MM.1S (cell line): Measurements from ENCODE around the gene CCDC179.

Source experiments
- DNase-seq: peaks from one replicate; pipeline ENCODE4 v3.0.0-alpha.2; 2015
- H2AFZ ChIP-seq: fragments of 300-600 bp; sonication (generic); 2 replicates; pipeline ENCODE4 v1.6.0; 2016; ENCODE audit warnings: antibody characterized with exemption, low read length
- H3F3A ChIP-seq: fragments of 300-600 bp; sonication (generic); 2 replicates; pipeline ENCODE4 v1.6.1; 2016; ENCODE audit warnings: mild to moderate bottlenecking, antibody characterized with exemption, low read length, moderate library complexity, mixed read lengths; ENCODE audit not compliant: insufficient read depth
- H3K27ac ChIP-seq: fragments of 300-600 bp; sonication (generic); 2 replicates; pipeline ENCODE4 v1.5.1; 2016; ENCODE audit warnings: mild to moderate bottlenecking, low read length
- H3K27me3 ChIP-seq: fragments of 300-600 bp; sonication (generic); replicated peaks from 2 replicates; pipeline ENCODE4 v1.6.0; 2016; ENCODE audit warnings: low read length; ENCODE audit not compliant: insufficient read depth
- H3K36me3 ChIP-seq: fragments of 300-600 bp; sonication (generic); replicated peaks from 2 replicates; pipeline ENCODE4 v1.6.1; 2016; ENCODE audit warnings: mild to moderate bottlenecking, low read length, mixed read lengths; ENCODE audit not compliant: insufficient read depth
- H3K4me1 ChIP-seq: fragments of 300-600 bp; sonication (generic); 2 replicates; pipeline ENCODE4 v1.6.1; 2016; ENCODE audit warnings: low read length, mixed read lengths
- H3K4me2 ChIP-seq: fragments of 300-600 bp; sonication (generic); 2 replicates; pipeline ENCODE4 v1.6.0; 2016; ENCODE audit warnings: low read depth, low read length
- H3K4me3 ChIP-seq: fragments of 300-600 bp; sonication (generic); 2 replicates; pipeline ENCODE4 v1.5.1; 2016; ENCODE audit warnings: low read length, mixed read lengths
- H3K79me2 ChIP-seq: fragments of 300-600 bp; sonication (generic); 2 replicates; pipeline ENCODE4 v1.6.1; 2016; ENCODE audit warnings: mixed run types, low read length, mixed read lengths
- H3K9ac ChIP-seq: fragments of 300-600 bp; sonication (generic); 2 replicates; pipeline ENCODE4 v1.6.1; 2016; ENCODE audit warnings: low read length, mixed read lengths
- H3K9me2 ChIP-seq: fragments of 300-600 bp; sonication (generic); replicated peaks from 2 replicates; pipeline ENCODE4 v1.6.1; 2016; ENCODE audit warnings: mild to moderate bottlenecking, low read length, mixed read lengths; ENCODE audit not compliant: insufficient read depth
- H3K9me3 ChIP-seq: fragments of 300-600 bp; sonication (generic); replicated peaks from 2 replicates; pipeline ENCODE4 v1.6.1; 2016; ENCODE audit warnings: mild to moderate bottlenecking, low read length, mixed read lengths; ENCODE audit not compliant: insufficient read depth
- H4K20me1 ChIP-seq: fragments of 300-600 bp; sonication (generic); 2 replicates; pipeline ENCODE4 v1.6.1; 2016; ENCODE audit warnings: mild to moderate bottlenecking, low read length, moderate library complexity, mixed read lengths; ENCODE audit not compliant: insufficient read depth
- CTCF ChIP-seq: fragments of 300-600 bp; sonication (generic); IDR thresholded peaks from 2 replicates; pipeline ENCODE4 v1.5.1; 2016; ENCODE audit warnings: antibody characterized with exemption, low read length, mixed read lengths
- EZH2 ChIP-seq: fragments of 300-600 bp; sonication (generic); optimal IDR thresholded peaks from 2 replicates; pipeline ENCODE3; 2017; ENCODE audit warnings: low read depth, mild to moderate bottlenecking, antibody characterized with exemption, low read length, mixed read lengths
- EZH2phosphoT487 ChIP-seq: fragments of 300-600 bp; sonication (generic); IDR thresholded peaks from 2 replicates; pipeline ENCODE4 v1.6.1; 2018; ENCODE audit warnings: antibody characterized with exemption, low read length

The CCDC179 gene

GRCh38 chr11:22860241-22860640 lies at the start of gene CCDC179:
Gene CCDC179, minus strand, starts transcription at chr11:22860474. Its CDS starts 53 bp downstream, at chr11:22860421.
- H3K36me3 ChIP-seq, result no peaks in the 10 kb centered on the region
- no peaks in the 10 kb centered on the region for H3K9me2 ChIP-seq
- H3K4me1 ChIP-seq, result no peaks in the 10 kb centered on the region
- H2AFZ ChIP-seq, result no peak within 1 kb of the TSS
- no peak within 1 kb of the TSS for H3K27ac ChIP-seq
- no peak within 1 kb of the TSS for H3K4me3 ChIP-seq
- no peaks in the 10 kb centered on the region for H3K27me3 ChIP-seq
- no peaks in the 10 kb centered on the region for H3K9me3 ChIP-seq
- H3K79me2 ChIP-seq, result no peaks in the 10 kb centered on the region
- DNase-seq, result no peak
- no peaks in the 10 kb centered on the region for H4K20me1 ChIP-seq
- H3K4me2 ChIP-seq, result no peak within 1 kb of the TSS
- no peaks in the 10 kb centered on the region for H3F3A ChIP-seq
- no peak for TF ChIP-seq CTCF
- no peak for TF ChIP-seq EZH2
- no peak for TF ChIP-seq EZH2phosphoT487
- no peak within 1 kb of the TSS for H3K9ac ChIP-seq

DNA sequence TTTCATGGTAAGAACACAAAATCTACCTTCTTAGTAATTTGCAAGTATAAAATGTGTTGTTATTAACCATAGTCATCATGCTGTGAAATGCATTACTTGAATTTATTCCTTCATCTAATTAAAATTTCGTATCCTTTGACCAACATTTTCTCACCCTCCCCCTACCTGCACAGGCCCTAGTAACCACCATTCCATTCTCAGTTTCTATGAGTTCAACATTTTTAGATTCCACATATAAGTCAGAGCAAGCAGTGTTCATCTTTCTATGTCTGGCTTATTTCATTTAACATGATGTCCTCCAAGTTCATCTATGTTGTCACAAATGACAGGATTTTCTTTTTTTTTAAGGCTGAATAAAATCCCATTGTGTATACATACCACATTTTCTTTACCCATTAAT lies 43.5 kb upstream of the CCDC179 start:
- Histone ChIP-seq H3K27ac (no peak overlapping the region), H2AFZ (no peak overlapping the region), H3K27me3 (no peaks in the 10 kb centered on the region), H3K9ac (no peak overlapping the region), H4K20me1 (no peaks in the 10 kb centered on the region), H3K9me2 (no peaks in the 10 kb centered on the region), H3K4me3 (no peak overlapping the region), H3F3A (no peaks in the 10 kb centered on the region), H3K4me1 (no peaks in the 10 kb centered on the region; the same call in 1 of the 2 replicates), H3K4me2 (no peak overlapping the region), H3K79me2 (no peaks in the 10 kb centered on the region), H3K9me3 (no peaks in the 10 kb centered on the region), H3K36me3 (no peaks in the 10 kb centered on the region)
- TF ChIP-seq CTCF, result no peak
- no peak for TF ChIP-seq EZH2
- no peak for TF ChIP-seq EZH2phosphoT487
- no peak for DNase-seq

DNA sequence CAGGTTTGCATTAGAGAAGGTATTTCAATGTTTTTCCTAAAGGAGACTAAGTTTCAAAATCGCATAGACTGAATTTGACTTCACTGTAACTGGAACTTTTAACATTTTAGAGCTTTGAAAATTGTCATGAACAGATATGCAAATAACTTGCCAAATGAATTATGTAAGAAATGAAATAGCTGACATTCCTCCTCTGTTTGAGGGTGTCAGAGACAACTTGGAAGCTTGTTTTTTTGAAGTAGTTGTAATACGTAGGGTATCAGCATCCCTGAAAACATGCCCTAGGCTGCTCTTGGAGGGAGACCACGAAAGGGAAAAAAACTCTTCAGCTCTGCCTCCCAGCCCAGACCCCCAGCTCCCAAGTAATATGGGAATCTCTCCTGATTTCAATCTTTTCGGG lies 41.3 kb upstream of the CCDC179 start:
- H3K9me3 ChIP-seq, result no peaks in the 10 kb centered on the region
- no peaks in the 10 kb centered on the region for H4K20me1 ChIP-seq
- H3F3A ChIP-seq, result no peaks in the 10 kb centered on the region
- H3K79me2 ChIP-seq, result no peaks in the 10 kb centered on the region
- H3K9me2 ChIP-seq, result no peaks in the 10 kb centered on the region
- H3K27ac ChIP-seq, result no peak overlapping the region
- no peaks in the 10 kb centered on the region; the same call in 1 of the 2 replicates for H3K4me1 ChIP-seq
- H3K4me2 ChIP-seq, result no peak overlapping the region
- no peaks in the 10 kb centered on the region for H3K36me3 ChIP-seq
- no peak for DNase-seq
- H3K9ac ChIP-seq, result no peak overlapping the region
- no peak overlapping the region for H3K4me3 ChIP-seq
- no peaks in the 10 kb centered on the region for H3K27me3 ChIP-seq
- TF ChIP-seq EZH2phosphoT487, result no peak
- TF ChIP-seq CTCF, result no peak
- TF ChIP-seq EZH2, result no peak
- no peak overlapping the region for H2AFZ ChIP-seq
